CD4-positive, alpha-beta T cell (primary cell): ENCODE data around the gene PIGU. TPM values are rescaled to one million over a fixed set of nuclear protein-coding genes. Genes with fewer than 3 reads are reported as not detected.

Experiments used
- ATAC-seq: fragments of 200-7000 bp; cut with Tn5 transposase; one replicate; pipeline ENCODE4 v1.10.0; 2022; ENCODE audit warnings: mild to moderate bottlenecking; ENCODE audit not compliant: poor library complexity
- CTCF ChIA-PET: fragments of 350-600 bp; sonication (Branson Sonifier 250); formaldehyde crosslinking; loops from one replicate; lab custom pipeline; 2021; ENCODE audit warnings: antibody characterized with exemption, inconsistent platforms; lab: Charles Lee
- POLR2A ChIA-PET: fragments of 350-600 bp; sonication (Branson Sonifier 250); formaldehyde crosslinking; loops from one replicate; lab custom pipeline; 2021; ENCODE audit warnings: antibody characterized with exemption, inconsistent platforms; lab: Charles Lee
- DNase-seq, 14 experiments: peaks; one replicate each; pipeline ENCODE4 v3.0.0-alpha.2; 2013 to 2020; ENCODE audit warnings: mixed read lengths in 2 of 14
- H3K27ac ChIP-seq, 2 donors: one replicate each; pipeline versions ENCODE4 v1.5.1 to v1.7.0; 2013; ENCODE audit warnings: low read length in 2 of 2, low read depth in 1 of 2, mild to moderate bottlenecking in 1 of 2
- H3K27me3 ChIP-seq, 2 experiments: 1 replicate in 1 of 2; 2 replicates in 1 of 2; pipeline versions ENCODE4 v1.6.1 to v1.7.0; 2013; ENCODE audit warnings: low read length in 2 of 2, control low read depth in 1 of 2, mild to moderate bottlenecking in 1 of 2, moderate library complexity in 1 of 2; ENCODE audit not compliant: insufficient read depth in 2 of 2, control insufficient read depth in 1 of 2
- H3K36me3 ChIP-seq: one replicate; pipeline ENCODE4 v1.6.1; 2013; ENCODE audit warnings: low read length, control low read depth; ENCODE audit not compliant: insufficient read depth
- H3K4me1 ChIP-seq: one replicate; pipeline ENCODE4 v1.6.1; 2013; ENCODE audit warnings: low read length, control low read depth; ENCODE audit not compliant: insufficient read depth
- H3K4me3 ChIP-seq: one replicate; pipeline ENCODE4 v1.5.1; 2013; ENCODE audit warnings: mild to moderate bottlenecking, low read length, moderate library complexity
- H3K9me3 ChIP-seq, 2 experiments: 1 replicate in 1 of 2; 2 replicates in 1 of 2; pipeline versions ENCODE4 v1.6.1 to v1.7.0; 2013; ENCODE audit warnings: low read length in 2 of 2, mild to moderate bottlenecking in 2 of 2, control low read depth in 1 of 2, moderate library complexity in 1 of 2; ENCODE audit not compliant: control insufficient read depth in 1 of 2, insufficient read depth in 1 of 2
- H3K27ac Mint-ChIP-seq: one replicate; pipeline ENCODE4 v1.8.0; 2020; ENCODE audit warnings: mixed read lengths
- H3K27me3 Mint-ChIP-seq: one replicate; pipeline ENCODE4 v1.8.0; 2021; ENCODE audit warnings: mixed read lengths
- H3K36me3 Mint-ChIP-seq: one replicate; pipeline ENCODE4 v1.8.0; 2021; ENCODE audit warnings: low read depth, mixed read lengths
- H3K4me1 Mint-ChIP-seq: one replicate; pipeline ENCODE4 v1.8.0; 2021; ENCODE audit warnings: low read depth, mixed read lengths
- H3K4me3 Mint-ChIP-seq: one replicate; pipeline ENCODE4 v1.8.0; 2020; ENCODE audit warnings: mild to moderate bottlenecking, mixed read lengths
- H3K9me3 Mint-ChIP-seq: one replicate; pipeline ENCODE4 v1.8.0; 2020; ENCODE audit warnings: mixed read lengths
- intact Hi-C, 2 experiments: fragments of 100-400 bp; cut with DNase I in 1 of 2; cut with micrococcal nuclease in 1 of 2; formaldehyde crosslinking; loops; one replicate each; pipeline versions ENCODE4 v1.15.1 to v1.9.0; 2023 to 2025; cut with DNase I, micrococcal nuclease
- total RNA-seq, 174 experiments: library from RNA in 2 of 174; stranded (reverse) in 2 of 174; gene quantifications; one replicate each; pipeline ENCODE4 v1.2.3 and lab custom pipeline; 2021 to 2026
- TF ChIP-seq, protein P1 (sequence below): fragments of 200-600 bp; IDR thresholded peaks from one replicate; pipeline ENCODE4 v1.8.0; 2022; ENCODE audit warnings: antibody characterized with exemption, mild to moderate bottlenecking

PIGU gene
- total RNA-seq, 2 experiments from 2014 or later = 4.6 to 5.5 TPM

DNA sequence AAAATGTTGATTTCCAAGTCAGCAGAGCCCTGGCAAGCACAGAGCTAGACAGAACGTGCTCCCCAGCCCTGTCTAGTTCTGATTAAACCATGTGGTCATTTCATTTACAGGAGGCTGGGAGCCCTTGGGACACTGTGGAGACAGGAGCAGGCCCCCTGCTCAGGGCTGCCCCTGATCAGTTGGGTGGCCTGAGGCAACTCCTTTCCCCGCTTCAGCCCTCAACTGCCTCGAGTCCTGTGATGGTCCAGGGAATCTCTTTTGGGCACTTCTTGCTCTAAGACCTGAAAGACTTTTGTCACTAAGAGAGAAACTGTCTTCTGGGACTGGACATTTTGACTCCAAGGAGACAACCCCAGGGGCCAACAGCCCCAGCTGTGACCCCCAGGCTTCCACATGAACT, 147.2 kb downstream of the PIGU start:
- H3K27me3 Mint-ChIP-seq = no peaks in the 10 kb centered on the region
- no peaks in the 10 kb centered on the region for H3K9me3 ChIP-seq
- POLR2A ChIA-PET = no interaction called here
- peaks cover 12% of the 10 kb centered on the region for H3K4me1 ChIP-seq
- no peaks in the 10 kb centered on the region for H3K27me3 ChIP-seq
- CTCF ChIA-PET = no interaction called here
- TF ChIP-seq, protein P1, sequence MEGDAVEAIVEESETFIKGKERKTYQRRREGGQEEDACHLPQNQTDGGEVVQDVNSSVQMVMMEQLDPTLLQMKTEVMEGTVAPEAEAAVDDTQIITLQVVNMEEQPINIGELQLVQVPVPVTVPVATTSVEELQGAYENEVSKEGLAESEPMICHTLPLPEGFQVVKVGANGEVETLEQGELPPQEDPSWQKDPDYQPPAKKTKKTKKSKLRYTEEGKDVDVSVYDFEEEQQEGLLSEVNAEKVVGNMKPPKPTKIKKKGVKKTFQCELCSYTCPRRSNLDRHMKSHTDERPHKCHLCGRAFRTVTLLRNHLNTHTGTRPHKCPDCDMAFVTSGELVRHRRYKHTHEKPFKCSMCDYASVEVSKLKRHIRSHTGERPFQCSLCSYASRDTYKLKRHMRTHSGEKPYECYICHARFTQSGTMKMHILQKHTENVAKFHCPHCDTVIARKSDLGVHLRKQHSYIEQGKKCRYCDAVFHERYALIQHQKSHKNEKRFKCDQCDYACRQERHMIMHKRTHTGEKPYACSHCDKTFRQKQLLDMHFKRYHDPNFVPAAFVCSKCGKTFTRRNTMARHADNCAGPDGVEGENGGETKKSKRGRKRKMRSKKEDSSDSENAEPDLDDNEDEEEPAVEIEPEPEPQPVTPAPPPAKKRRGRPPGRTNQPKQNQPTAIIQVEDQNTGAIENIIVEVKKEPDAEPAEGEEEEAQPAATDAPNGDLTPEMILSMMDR = no peak
- no peak overlapping the region for H3K27ac ChIP-seq
- H3K9me3 Mint-ChIP-seq = no peaks in the 10 kb centered on the region
- H3K36me3 Mint-ChIP-seq = peaks cover 71% of the 10 kb centered on the region
- H3K4me3 ChIP-seq = no peak overlapping the region
- H3K27ac Mint-ChIP-seq = no peak overlapping the region
- peaks cover 9% of the 10 kb centered on the region for H3K4me1 Mint-ChIP-seq
- H3K36me3 ChIP-seq = peaks cover 83% of the 10 kb centered on the region
- no peak overlapping the region for H3K4me3 Mint-ChIP-seq
- intact Hi-C loops = no loop called here
- ATAC-seq = no peak
- no peak for DNase-seq

DNA sequence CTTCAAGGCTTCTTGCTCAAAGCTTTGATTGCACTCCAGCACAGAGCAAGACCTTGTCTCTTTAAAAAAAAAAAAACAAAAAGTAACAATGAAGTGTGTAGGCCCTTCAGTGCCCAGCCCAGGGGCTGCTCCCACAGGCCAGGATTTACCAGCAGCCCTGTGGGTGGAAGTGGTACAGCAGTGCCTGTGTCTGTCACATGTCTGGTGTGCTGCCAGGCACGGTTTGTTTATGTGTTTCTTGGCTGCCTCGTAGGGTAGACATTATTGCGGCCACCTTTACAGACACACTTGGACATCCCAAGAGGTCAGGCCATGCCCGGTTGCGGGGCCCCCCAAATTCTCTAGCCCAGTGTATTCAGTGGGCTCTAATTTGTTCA, 148.0 kb downstream of the PIGU start:
- H3K27ac Mint-ChIP-seq = no peak overlapping the region
- ATAC-seq (no peak), DNase-seq (no peak)
- peaks cover 15% of the 10 kb centered on the region for H3K4me1 Mint-ChIP-seq
- H3K9me3 ChIP-seq = no peaks in the 10 kb centered on the region
- H3K4me3 ChIP-seq = no peak overlapping the region
- H3K4me3 Mint-ChIP-seq = no peak overlapping the region
- H3K27ac ChIP-seq = no peak overlapping the region
- TF ChIP-seq, protein P1 = no peak
- no peaks in the 10 kb centered on the region for H3K27me3 Mint-ChIP-seq
- intact Hi-C loops = no loop called here
- H3K27me3 ChIP-seq = no peaks in the 10 kb centered on the region
- ChIA-PET CTCF (no interaction called here), POLR2A (no interaction called here)
- peaks cover 12% of the 10 kb centered on the region for H3K4me1 ChIP-seq
- H3K36me3 Mint-ChIP-seq = peaks cover 68% of the 10 kb centered on the region
- H3K36me3 ChIP-seq = peaks cover 76% of the 10 kb centered on the region
- no peaks in the 10 kb centered on the region for H3K9me3 Mint-ChIP-seq

DNA sequence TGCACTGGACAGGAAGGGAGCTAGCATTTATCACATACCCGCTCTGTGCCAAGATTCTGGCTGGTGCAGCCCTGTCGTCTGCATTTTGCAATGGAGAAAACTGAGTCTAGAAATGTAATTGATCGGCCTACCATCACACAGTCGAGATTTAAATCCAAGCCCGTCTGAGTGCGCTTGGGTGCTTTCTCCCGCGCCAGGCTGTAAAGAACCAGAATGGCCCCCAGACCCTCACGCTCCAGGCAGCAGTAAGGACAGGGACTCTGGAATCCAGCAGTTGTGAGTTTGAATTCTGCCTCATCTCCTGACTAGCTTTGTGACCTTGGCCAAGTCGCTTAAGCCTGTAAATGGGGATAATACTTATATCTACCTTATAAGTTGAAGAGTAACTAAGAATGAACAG, 149.9 kb downstream of the PIGU start:
- CTCF ChIA-PET = interaction anchor here (1.1 to 1.2 kb wide), 2 partner anchors 9 to 11 kb away, joined by 3 read pairs; no protein-coding TSS in a partner anchor
- H3K9me3 Mint-ChIP-seq = no peaks in the 10 kb centered on the region

More for the DNA sequence above, 149.9 kb downstream of the PIGU start:
- no peak overlapping the region for H3K27ac ChIP-seq
- H3K36me3 Mint-ChIP-seq = peaks cover 82% of the 10 kb centered on the region
- no peaks in the 10 kb centered on the region for H3K9me3 ChIP-seq
- H3K4me3 Mint-ChIP-seq = no peak overlapping the region
- no peak overlapping the region for H3K4me3 ChIP-seq
- intact Hi-C loops = no loop called here
- H3K27me3 ChIP-seq = no peaks in the 10 kb centered on the region
- H3K27ac Mint-ChIP-seq = no peak overlapping the region
- H3K27me3 Mint-ChIP-seq = no peaks in the 10 kb centered on the region
- ATAC-seq (no peak), DNase-seq (no peak)
- H3K4me1 Mint-ChIP-seq = peaks cover 30% of the 10 kb centered on the region
- peaks cover 24% of the 10 kb centered on the region for H3K4me1 ChIP-seq
- TF ChIP-seq, protein P1 = no peak
- peaks cover 61% of the 10 kb centered on the region for H3K36me3 ChIP-seq
- POLR2A ChIA-PET = no interaction called here
